Activated CD4-positive, alpha-beta T cell treated with anti-CD3 and anti-CD28 coated beads, Interleukin-2, amount 10 ng/mL, durations not matched to agents 7 days and 5 days (primary cell): Measurements from ENCODE around the gene ASIC4. TPM values are rescaled to one million over a fixed set of nuclear protein-coding genes. Genes with fewer than 3 reads are reported as not detected.

Experiments used
- CTCF ChIA-PET: fragments of 350-600 bp; sonication (Branson Sonifier 250); formaldehyde crosslinking; loops from one replicate; lab custom pipeline; 2021; ENCODE audit warnings: antibody characterized with exemption; lab: Charles Lee
- POLR2A ChIA-PET: fragments of 350-600 bp; sonication (Branson Sonifier 250); formaldehyde crosslinking; loops from one replicate; lab custom pipeline; 2021; ENCODE audit warnings: antibody characterized with exemption; lab: Charles Lee
- DNase-seq: peaks from one replicate; pipeline ENCODE4 v3.0.0-alpha.2; 2020
- H3K27ac Mint-ChIP-seq: one replicate; pipeline ENCODE4 v1.8.0; 2021; ENCODE audit warnings: mild to moderate bottlenecking, moderate library complexity, mixed read lengths
- H3K27me3 Mint-ChIP-seq: one replicate; pipeline ENCODE4 v1.8.0; 2021; ENCODE audit warnings: mixed read lengths
- H3K36me3 Mint-ChIP-seq: one replicate; pipeline ENCODE4 v1.8.0; 2021; ENCODE audit warnings: low read depth, mixed read lengths
- H3K4me1 Mint-ChIP-seq: one replicate; pipeline ENCODE4 v1.8.0; 2021; ENCODE audit warnings: mixed read lengths
- H3K4me3 Mint-ChIP-seq: one replicate; pipeline ENCODE4 v1.8.0; 2021; ENCODE audit warnings: mild to moderate bottlenecking, moderate library complexity, mixed read lengths
- H3K9me3 Mint-ChIP-seq: one replicate; pipeline ENCODE4 v1.8.0; 2021; ENCODE audit warnings: mixed read lengths
- total RNA-seq, 2 experiments: library from RNA; stranded (reverse); gene quantifications; one replicate each; pipeline ENCODE4 v1.2.3, GENCODE V29; 2021

The ASIC4 gene
- total RNA-seq, 2 experiments from 2014 or later = not detected

DNA sequence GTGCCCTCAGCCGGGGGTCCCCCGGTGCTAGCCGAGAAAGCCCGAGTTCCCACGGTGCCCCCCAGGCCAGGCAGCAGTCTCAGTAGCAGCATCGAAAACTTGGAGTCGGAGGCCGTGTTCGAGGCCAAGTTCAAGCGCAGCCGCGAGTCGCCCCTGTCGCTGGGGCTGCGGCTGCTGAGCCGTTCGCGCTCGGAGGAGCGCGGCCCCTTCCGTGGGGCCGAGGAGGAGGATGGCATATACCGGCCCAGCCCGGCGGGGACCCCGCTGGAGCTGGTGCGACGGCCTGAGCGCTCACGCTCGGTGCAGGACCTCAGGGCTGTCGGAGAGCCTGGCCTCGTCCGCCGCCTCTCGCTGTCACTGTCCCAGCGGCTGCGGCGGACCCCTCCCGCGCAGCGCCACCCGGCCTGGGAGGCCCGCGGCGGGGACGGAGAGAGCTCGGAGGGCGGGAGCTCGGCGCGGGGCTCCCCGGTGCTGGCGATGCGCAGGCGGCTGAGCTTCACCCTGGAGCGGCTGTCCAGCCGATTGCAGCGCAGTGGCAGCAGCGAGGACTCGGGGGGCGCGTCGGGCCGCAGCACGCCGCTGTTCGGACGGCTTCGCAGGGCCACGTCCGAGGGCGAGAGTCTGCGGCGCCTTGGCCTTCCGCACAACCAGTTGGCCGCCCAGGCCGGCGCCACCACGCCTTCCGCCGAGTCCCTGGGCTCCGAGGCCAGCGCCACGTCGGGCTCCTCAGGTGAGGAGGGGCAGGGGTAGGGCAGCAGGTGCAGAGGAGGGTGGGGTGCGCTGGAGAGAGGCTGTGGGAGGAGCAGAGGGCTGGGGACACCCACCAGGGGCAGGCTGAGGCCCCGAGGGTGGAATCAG, 29.7 kb upstream of the ASIC4 start:
- Mint-ChIP-seq H3K9me3 (no peaks in the 10 kb centered on the region), H3K27ac (no peak overlapping the region), H3K36me3 (no peaks in the 10 kb centered on the region), H3K27me3 (peaks cover 39% of the 10 kb centered on the region), H3K4me3 (no peak overlapping the region), H3K4me1 (peaks cover 2% of the 10 kb centered on the region)
- ChIA-PET CTCF (interaction anchor here (0.7 to 1.5 kb wide), 3 partner anchors 11 to 424 kb away, joined by 4 to 7 read pairs (median 6); partner anchors contain the start of gene IHH), POLR2A (no interaction called here)
- no peak for DNase-seq

DNA sequence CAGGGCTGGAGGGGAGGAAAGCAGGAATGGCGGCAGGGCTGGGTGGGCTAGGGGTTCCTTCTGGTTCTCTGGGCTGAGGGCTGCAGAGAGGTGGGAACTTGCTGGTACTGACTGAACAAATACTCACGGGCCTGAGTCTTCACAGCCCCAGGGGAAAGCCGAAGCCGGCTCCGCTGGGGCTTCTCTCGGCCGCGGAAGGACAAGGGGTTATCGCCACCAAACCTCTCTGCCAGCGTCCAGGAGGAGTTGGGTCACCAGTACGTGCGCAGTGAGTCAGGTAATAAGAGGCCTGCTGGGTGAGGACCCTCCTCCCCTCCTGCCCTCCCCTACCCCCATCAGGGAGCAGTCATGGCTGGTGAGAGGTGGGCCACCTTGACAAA, 29.1 kb upstream of the ASIC4 start:
- POLR2A ChIA-PET = no interaction called here
- H3K27me3 Mint-ChIP-seq = peaks cover 39% of the 10 kb centered on the region
- no peaks in the 10 kb centered on the region for H3K36me3 Mint-ChIP-seq

DNA sequence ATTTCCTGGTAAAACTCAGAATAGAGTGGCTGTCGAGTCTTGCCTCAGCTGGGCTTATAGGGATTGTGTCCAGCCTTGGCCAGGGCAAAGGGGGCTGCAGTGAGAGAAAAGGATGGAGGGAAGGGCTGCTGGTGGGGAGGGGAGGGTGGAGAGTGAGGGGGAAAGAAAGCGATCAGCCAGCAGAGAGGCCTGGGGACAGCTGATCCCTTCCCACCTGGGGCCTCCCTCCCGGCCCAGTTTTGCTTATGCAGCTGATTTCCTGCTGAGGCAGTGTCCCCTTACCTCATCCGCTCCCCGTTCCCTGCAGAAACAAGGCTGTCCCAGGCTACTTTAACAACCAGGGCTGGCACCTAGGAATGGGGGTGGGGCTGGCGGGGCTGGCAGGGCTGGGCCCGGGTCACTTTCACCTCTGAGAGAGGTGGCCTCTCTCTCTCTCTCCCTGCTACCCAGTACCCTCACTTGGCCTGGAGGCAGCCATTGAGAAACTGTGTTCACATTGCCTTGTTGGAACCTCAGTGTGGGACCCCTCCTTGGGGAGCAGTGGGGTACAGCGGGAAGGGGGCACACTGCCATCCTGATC, 27.8 kb upstream of the ASIC4 start:
- Mint-ChIP-seq H3K9me3 (no peaks in the 10 kb centered on the region), H3K4me1 (peaks cover 2% of the 10 kb centered on the region), H3K4me3 (no peak overlapping the region), H3K36me3 (no peaks in the 10 kb centered on the region), H3K27me3 (peaks cover 34% of the 10 kb centered on the region), H3K27ac (no peak overlapping the region)
- DNase-seq = no peak
- CTCF ChIA-PET = interaction anchor here (0.6 to 1.5 kb wide), 5 partner anchors 9 to 82 kb away, joined by 3 to 7 read pairs (median 3); partner anchors contain the start of gene GMPPA
- POLR2A ChIA-PET = no interaction called here

More for the DNA sequence above, 29.1 kb upstream of the ASIC4 start:
- no peak for DNase-seq
- Mint-ChIP-seq H3K4me1 (peaks cover 2% of the 10 kb centered on the region), H3K27ac (no peak overlapping the region), H3K4me3 (no peak overlapping the region), H3K9me3 (no peaks in the 10 kb centered on the region)
- CTCF ChIA-PET = interaction anchor here (1.3 to 1.5 kb wide), 2 partner anchors 11 to 23 kb away, joined by 4 to 7 read pairs; a partner anchor contains a TSS

DNA sequence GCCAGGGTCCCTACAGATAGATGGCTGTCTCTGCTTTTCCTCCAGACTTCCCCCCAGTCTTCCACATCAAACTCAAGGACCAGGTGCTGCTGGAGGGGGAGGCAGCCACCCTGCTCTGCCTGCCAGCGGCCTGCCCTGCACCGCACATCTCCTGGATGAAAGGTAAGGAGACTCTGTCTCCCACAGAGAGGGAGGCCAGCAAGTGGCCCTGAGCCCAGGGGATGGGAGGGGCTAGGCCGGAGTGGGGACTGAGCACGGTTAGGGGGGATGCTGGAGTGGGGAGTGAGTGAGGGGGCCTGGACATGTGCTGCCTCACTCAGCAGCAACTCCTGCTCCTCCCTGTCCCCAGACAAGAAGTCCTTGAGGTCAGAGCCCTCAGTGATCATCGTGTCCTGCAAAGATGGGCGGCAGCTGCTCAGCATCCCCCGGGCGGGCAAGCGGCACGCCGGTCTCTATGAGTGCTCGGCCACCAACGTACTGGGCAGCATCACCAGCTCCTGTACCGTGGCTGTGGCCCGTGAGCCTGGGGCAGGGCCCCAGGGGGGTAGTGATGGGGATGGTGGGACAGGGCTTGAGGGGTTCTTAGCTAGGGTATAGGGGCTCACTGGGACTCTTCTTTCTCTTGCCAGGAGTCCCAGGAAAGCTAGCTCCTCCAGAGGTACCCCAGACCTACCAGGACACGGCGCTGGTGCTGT, 26.0 kb upstream of the ASIC4 start:
- no peak for DNase-seq
- Mint-ChIP-seq H3K36me3 (no peaks in the 10 kb centered on the region), H3K4me1 (peaks cover 2% of the 10 kb centered on the region), H3K4me3 (no peak overlapping the region), H3K9me3 (no peaks in the 10 kb centered on the region), H3K27ac (no peak overlapping the region), H3K27me3 (peaks cover 33% of the 10 kb centered on the region)
- CTCF ChIA-PET = interaction anchor here (1.3 kb wide), 1 partner anchor 53 kb away, joined by 3 read pairs; no protein-coding TSS in a partner anchor
- POLR2A ChIA-PET = no interaction called here

DNA sequence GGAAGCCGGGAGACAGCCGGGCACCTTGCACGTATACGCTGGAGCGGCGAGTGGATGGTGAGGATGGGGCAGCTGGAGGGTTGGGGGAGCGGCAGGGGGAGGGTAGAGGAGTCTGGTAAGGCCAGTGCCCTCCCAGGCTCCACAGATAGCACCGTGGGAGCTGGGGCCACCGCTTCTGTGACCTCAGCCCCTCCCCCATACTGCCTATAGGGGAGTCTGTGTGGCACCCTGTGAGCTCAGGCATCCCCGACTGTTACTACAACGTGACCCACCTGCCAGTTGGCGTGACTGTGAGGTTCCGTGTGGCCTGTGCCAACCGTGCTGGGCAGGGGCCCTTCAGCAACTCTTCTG, 25.5 kb upstream of the ASIC4 start:
- H3K36me3 Mint-ChIP-seq = no peaks in the 10 kb centered on the region
- no peak overlapping the region for H3K27ac Mint-ChIP-seq
- H3K4me3 Mint-ChIP-seq = no peak overlapping the region
- POLR2A ChIA-PET = no interaction called here
- no peak for DNase-seq
- peaks cover 35% of the 10 kb centered on the region for H3K27me3 Mint-ChIP-seq
- H3K9me3 Mint-ChIP-seq = no peaks in the 10 kb centered on the region
- H3K4me1 Mint-ChIP-seq = peaks cover 2% of the 10 kb centered on the region
- CTCF ChIA-PET = interaction anchor here (1.3 kb wide), 1 partner anchor 52 kb away, joined by 3 read pairs; no protein-coding TSS in a partner anchor

DNA sequence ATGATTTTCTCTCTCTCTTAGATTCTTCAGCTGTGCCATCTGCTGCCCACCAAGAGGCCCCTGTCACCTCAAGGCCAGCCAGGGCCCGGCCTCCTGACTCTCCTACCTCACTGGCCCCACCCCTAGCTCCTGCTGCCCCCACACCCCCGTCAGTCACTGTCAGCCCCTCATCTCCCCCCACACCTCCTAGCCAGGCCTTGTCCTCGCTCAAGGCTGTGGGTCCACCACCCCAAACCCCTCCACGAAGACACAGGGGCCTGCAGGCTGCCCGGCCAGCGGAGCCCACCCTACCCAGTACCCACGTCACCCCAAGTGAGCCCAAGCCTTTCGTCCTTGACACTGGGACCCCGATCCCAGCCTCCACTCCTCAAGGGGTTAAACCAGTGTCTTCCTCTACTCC, 25.0 kb upstream of the ASIC4 start:
- H3K36me3 Mint-ChIP-seq = no peaks in the 10 kb centered on the region
- ChIA-PET POLR2A (no interaction called here), CTCF (interaction anchor here (1.3 kb wide), 1 partner anchor 52 kb away, joined by 3 read pairs; no protein-coding TSS in a partner anchor)
- no peaks in the 10 kb centered on the region for H3K9me3 Mint-ChIP-seq
- H3K27ac Mint-ChIP-seq = no peak overlapping the region
- no peak for DNase-seq
- peaks cover 34% of the 10 kb centered on the region for H3K27me3 Mint-ChIP-seq
- H3K4me3 Mint-ChIP-seq = no peak overlapping the region
- H3K4me1 Mint-ChIP-seq = no peaks in the 10 kb centered on the region

DNA sequence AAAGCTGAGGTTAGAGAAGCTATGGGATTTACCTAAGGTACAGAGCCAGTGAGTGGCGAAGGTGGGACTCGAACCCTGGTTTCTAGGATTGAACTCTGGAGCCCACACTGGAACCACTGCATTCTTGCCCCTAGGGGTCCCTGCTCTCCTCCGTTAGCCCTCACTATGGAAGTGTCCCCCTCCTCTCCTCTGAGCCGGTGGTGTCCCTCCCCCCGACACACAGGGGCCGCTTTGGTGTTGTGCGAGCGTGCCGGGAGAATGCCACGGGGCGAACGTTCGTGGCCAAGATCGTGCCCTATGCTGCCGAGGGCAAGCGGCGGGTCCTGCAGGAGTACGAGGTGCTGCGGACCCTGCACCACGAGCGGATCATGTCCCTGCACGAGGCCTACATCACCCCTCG, 24.1 kb upstream of the ASIC4 start:
- no peaks in the 10 kb centered on the region for H3K36me3 Mint-ChIP-seq
- no peak for DNase-seq
- ChIA-PET POLR2A (no interaction called here), CTCF (no interaction called here)
- H3K9me3 Mint-ChIP-seq = no peaks in the 10 kb centered on the region
- H3K27ac Mint-ChIP-seq = no peak overlapping the region
- no peaks in the 10 kb centered on the region for H3K4me1 Mint-ChIP-seq
- H3K27me3 Mint-ChIP-seq = peaks cover 39% of the 10 kb centered on the region
- H3K4me3 Mint-ChIP-seq = no peak overlapping the region

DNA sequence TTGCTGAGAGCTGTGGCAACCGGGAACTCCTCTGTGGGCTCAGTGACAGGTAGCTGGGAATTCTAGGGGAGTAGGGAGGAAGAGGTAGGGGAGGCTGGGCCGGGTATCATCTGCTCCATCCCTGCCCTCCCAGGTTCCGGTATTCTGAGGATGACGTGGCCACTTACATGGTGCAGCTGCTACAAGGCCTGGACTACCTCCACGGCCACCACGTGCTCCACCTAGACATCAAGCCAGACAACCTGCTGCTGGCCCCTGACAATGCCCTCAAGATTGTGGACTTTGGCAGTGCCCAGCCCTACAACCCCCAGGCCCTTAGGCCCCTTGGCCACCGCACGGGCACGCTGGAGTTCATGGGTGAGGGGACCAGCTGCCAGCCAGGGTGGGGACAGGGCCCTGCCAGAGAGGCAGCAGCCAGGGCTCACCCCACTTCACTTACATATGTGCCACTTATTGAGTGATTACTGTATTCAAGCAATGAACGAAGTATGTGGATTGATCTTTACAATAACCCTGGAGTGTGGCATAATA, 23.6 kb upstream of the ASIC4 start:
- no peak for DNase-seq
- H3K4me3 Mint-ChIP-seq = no peak overlapping the region
- peaks cover 39% of the 10 kb centered on the region for H3K27me3 Mint-ChIP-seq
- H3K27ac Mint-ChIP-seq = no peak overlapping the region
- POLR2A ChIA-PET = no interaction called here
- no peaks in the 10 kb centered on the region for H3K4me1 Mint-ChIP-seq
- CTCF ChIA-PET = interaction anchor here (2.2 kb wide), 1 partner anchor 40 kb away, joined by 12 read pairs; no protein-coding TSS in a partner anchor
- no peaks in the 10 kb centered on the region for H3K36me3 Mint-ChIP-seq
- no peaks in the 10 kb centered on the region for H3K9me3 Mint-ChIP-seq

DNA sequence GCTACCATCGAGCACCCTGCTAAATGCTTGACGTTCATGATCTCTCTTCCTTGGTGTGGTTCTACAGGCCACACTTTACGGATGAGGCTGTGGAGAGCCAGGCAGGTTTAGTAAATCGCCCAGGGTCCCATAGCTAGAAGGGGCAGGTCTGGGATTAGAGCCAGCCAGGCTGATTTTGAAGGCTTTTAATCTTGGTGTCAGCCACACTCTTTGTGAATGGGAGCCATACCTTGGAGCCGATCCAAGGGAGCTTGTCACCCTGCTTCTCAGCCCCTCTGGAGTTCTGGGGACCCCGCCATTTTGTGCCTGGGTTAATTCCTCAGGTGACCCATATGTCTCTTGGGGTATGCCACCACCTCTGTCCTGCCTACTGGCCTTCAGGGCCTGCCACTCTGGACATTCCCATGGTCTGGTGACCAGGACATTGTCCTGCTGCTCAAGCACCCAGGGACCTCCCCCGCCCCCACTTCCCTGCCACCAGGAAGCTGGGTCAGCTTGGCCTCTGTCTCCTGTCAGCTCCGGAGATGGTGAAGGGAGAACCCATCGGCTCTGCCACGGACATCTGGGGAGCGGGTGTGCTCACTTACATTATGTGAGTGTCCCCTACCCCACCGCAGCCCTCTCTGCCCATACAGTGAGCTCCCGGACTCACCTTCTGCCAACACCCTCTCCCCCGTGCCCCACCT, 22.9 kb upstream of the ASIC4 start:
- Mint-ChIP-seq H3K27me3 (peaks cover 39% of the 10 kb centered on the region), H3K4me3 (no peak overlapping the region), H3K9me3 (no peaks in the 10 kb centered on the region), H3K4me1 (peaks cover 1% of the 10 kb centered on the region), H3K27ac (no peak overlapping the region), H3K36me3 (no peaks in the 10 kb centered on the region)
- no peak for DNase-seq
- ChIA-PET CTCF (interaction anchor here (0.6 to 2.2 kb wide), 3 partner anchors 18 to 194 kb away, joined by 3 to 12 read pairs (median 3); no protein-coding TSS in a partner anchor), POLR2A (no interaction called here)

DNA sequence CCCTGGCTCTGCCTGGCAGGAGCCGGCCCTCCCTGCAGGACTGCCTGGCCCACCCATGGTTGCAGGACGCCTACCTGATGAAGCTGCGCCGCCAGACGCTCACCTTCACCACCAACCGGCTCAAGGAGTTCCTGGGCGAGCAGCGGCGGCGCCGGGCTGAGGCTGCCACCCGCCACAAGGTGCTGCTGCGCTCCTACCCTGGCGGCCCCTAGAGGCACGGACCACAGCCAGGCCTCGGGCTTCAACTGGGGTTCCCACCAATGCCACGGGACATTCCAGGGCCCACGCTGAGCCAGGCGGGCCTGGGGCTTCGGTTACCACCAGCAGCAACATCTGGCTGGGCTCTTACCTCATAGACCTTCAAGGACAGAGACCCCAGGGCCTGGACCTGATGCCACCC, 21.7 kb upstream of the ASIC4 start:
- Mint-ChIP-seq H3K36me3 (no peaks in the 10 kb centered on the region), H3K4me1 (peaks cover 6% of the 10 kb centered on the region), H3K9me3 (no peaks in the 10 kb centered on the region), H3K4me3 (no peak overlapping the region), H3K27ac (no peak overlapping the region), H3K27me3 (peaks cover 44% of the 10 kb centered on the region)
- ChIA-PET POLR2A (no interaction called here), CTCF (interaction anchor here (2.2 kb wide), 1 partner anchor 38 kb away, joined by 12 read pairs; no protein-coding TSS in a partner anchor)
- no peak for DNase-seq

DNA sequence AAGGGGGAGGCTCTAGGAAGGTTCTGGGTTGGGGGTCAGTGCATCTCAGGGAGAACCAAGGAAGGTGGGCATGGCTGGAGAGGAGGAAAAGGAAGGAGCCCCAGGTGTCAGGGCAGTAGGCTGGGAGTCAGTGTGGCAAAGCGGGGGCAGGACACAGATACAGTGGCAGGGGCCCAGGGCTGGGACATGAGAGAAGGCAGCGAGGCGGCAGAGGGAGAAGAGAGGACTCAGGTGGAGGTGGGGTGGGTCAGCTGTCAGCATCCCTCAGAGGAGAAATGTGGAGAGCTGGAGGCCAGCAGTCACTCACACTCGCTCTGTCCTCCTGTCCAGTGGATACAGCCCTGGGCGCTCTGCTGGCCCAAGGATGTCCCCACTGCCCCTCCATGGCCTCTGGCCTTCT, 21.2 kb upstream of the ASIC4 start:
- H3K27me3 Mint-ChIP-seq = peaks cover 45% of the 10 kb centered on the region

More for the DNA sequence above, 21.2 kb upstream of the ASIC4 start:
- Mint-ChIP-seq H3K9me3 (no peaks in the 10 kb centered on the region), H3K36me3 (no peaks in the 10 kb centered on the region), H3K27ac (no peak overlapping the region), H3K4me1 (peaks cover 6% of the 10 kb centered on the region), H3K4me3 (no peak overlapping the region)
- DNase-seq = no peak
- ChIA-PET CTCF (interaction anchor here (6.1 kb wide), 1 partner anchor 36 kb away, joined by 56 read pairs; no protein-coding TSS in a partner anchor), POLR2A (no interaction called here)
